Kidney glomerular epithelial cell (primary cell): Measurements from ENCODE around the gene VPS13D.
"Not testable (repeated sequence)": the region's sequence is repeated elsewhere in the genome, so short reads cannot be mapped to it uniquely, and the experiment has no call there.

Experiments
- DNase-seq: peaks from one replicate; lab custom pipeline; 2025; lab: John Stamatoyannopoulos, UW

VPS13D gene

GRCh38 chr1:12469493-12469892, 239.7 kb downstream of the VPS13D start:
- no peak for DNase-seq

GRCh38 chr1:12469990-12470389, 240.2 kb downstream of the VPS13D start:
- DNase-seq: no peak

GRCh38 chr1:12470916-12471315, 241.1 kb downstream of the VPS13D start:
- not testable (repeated sequence) for DNase-seq

GRCh38 chr1:12472156-12472797, 242.4 kb downstream of the VPS13D start:
- DNase-seq: no peak

GRCh38 chr1:12472798-12473551, 243.1 kb downstream of the VPS13D start:
- no peak for DNase-seq

GRCh38 chr1:12473596-12474362, 243.9 kb downstream of the VPS13D start:
- no peak for DNase-seq

GRCh38 chr1:12475101-12475500, 245.3 kb downstream of the VPS13D start:
- no peak for DNase-seq

GRCh38 chr1:12475530-12475934, 245.7 kb downstream of the VPS13D start:
- DNase-seq: no peak

GRCh38 chr1:12475947-12476346, 246.1 kb downstream of the VPS13D start:
- DNase-seq: no peak

GRCh38 chr1:12477314-12477713, 247.5 kb downstream of the VPS13D start:
- DNase-seq: no peak

- DNase-seq: peak; percentile 99
Observed at GRCh38 chr1:12477936-12478611, 248.2 kb downstream of the VPS13D start.

GRCh38 chr1:12478612-12478985, 248.8 kb downstream of the VPS13D start:
- no peak for DNase-seq

- no peak for DNase-seq
Observed at GRCh38 chr1:12479311-12479710, 249.5 kb downstream of the VPS13D start.

GRCh38 chr1:12480041-12480440, 250.2 kb downstream of the VPS13D start:
- no peak for DNase-seq

- peak; percentile 80 for DNase-seq
Observed at GRCh38 chr1:12480748-12481362, 251.0 kb downstream of the VPS13D start.

GRCh38 chr1:12481928-12482327, 252.1 kb downstream of the VPS13D start:
- no peak for DNase-seq

GRCh38 chr1:12482988-12483387, 253.2 kb downstream of the VPS13D start:
- peak; percentile 42 for DNase-seq

- DNase-seq: no peak
Observed at GRCh38 chr1:12485231-12486058, 255.6 kb downstream of the VPS13D start.

GRCh38 chr1:12486059-12486341, 256.2 kb downstream of the VPS13D start:
- no peak for DNase-seq

GRCh38 chr1:12486401-12487005, 256.7 kb downstream of the VPS13D start:
- DNase-seq: peak; percentile 64

- no peak for DNase-seq
Observed at GRCh38 chr1:12487520-12487919, 257.7 kb downstream of the VPS13D start.
